K562 (cell line): ENCODE measurements around the gene MDN1. TPM values are rescaled to one million over a fixed set of nuclear protein-coding genes. Genes with fewer than 3 reads are reported as not detected.

Experiments
- ATAC-seq: fragments of 200-7000 bp; cut with Tn5 transposase; 3 replicates; pipeline ENCODE4 v1.9.1; 2020; ENCODE audit warnings: moderate library complexity
- BruUV-seq: library from RNA; stranded (reverse); fragments of 400-500 nt; replicated peaks from 2 replicates; lab custom pipeline; 2021; lab: Mats Ljungman, UMichigan
- CTCF ChIA-PET: fragments of 300-600 bp; formaldehyde crosslinking; extraction: SDS; loops from one replicate; lab custom pipeline; 2021; ENCODE audit warnings: low intra/inter-chr PET ratio; lab: Yijun Ruan, JAX
- POLR2A ChIA-PET: fragments of 300-600, 350-650 bp; sonication (Branson Sonifier 250); formaldehyde crosslinking; extraction: SDS; loops from one replicate; lab custom pipeline; 2021; ENCODE audit warnings: antibody characterized with exemption, inconsistent platforms; lab: Yijun Ruan, JAX
- DNase-seq, 4 experiments: peaks; one replicate each; pipeline versions ENCODE4 v3.0.0 to v3.0.0-alpha.2; 2011 to 2018; ENCODE audit warnings: low spot score in 3 of 4, mixed read lengths in 3 of 4; ENCODE audit errors: extremely low read depth in 1 of 4
- FAIRE-seq: peaks from 2 replicates; lab custom pipeline; 2011; peaks lifted over from hg19 to GRCh38; lab: Jason Lieb, UNC
- H2AFZ ChIP-seq: 2 replicates; pipeline ENCODE4 v1.6.0; 2011; ENCODE audit warnings: low read depth, low read length, control low read depth, inconsistent platforms
- H3K27ac ChIP-seq: fragments of 200-600 bp; 3 replicates; pipeline ENCODE4 v1.8.0; 2011; ENCODE audit warnings: low read depth, mild to moderate bottlenecking, control low read depth, inconsistent platforms, low read length, moderate library complexity, mixed read lengths; ENCODE audit errors: extremely low read depth
- H3K27me3 ChIP-seq, 2 experiments: fragments of 300-600 bp in 1 of 2; 2 replicates in 1 of 2; 3 replicates in 1 of 2; pipeline versions ENCODE4 v1.6.0 to v1.8.0; 2011; ENCODE audit warnings: inconsistent platforms in 2 of 2, low read length in 2 of 2, mild to moderate bottlenecking in 1 of 2, mixed read lengths in 1 of 2, moderate library complexity in 1 of 2; ENCODE audit not compliant: control insufficient read depth in 2 of 2, insufficient read depth in 2 of 2
- H3K36me3 ChIP-seq: fragments of 300-600 bp; 3 replicates; pipeline ENCODE4 v1.8.0; 2011; ENCODE audit warnings: mild to moderate bottlenecking, low read length, inconsistent platforms; ENCODE audit not compliant: control insufficient read depth, insufficient read depth
- H3K4me1 ChIP-seq, 2 experiments: fragments of 200-600 bp in 1 of 2; replicated peaks in 1 of 2; 2 replicates in 1 of 2; 3 replicates in 1 of 2; pipeline versions ENCODE4 v1.5.1 to v1.8.0; 2011; ENCODE audit warnings: inconsistent platforms in 2 of 2, low read length in 2 of 2, mild to moderate bottlenecking in 1 of 2, mixed read lengths in 1 of 2, moderate library complexity in 1 of 2; ENCODE audit not compliant: control insufficient read depth in 2 of 2, insufficient read depth in 2 of 2
- H3K4me2 ChIP-seq: 2 replicates; pipeline ENCODE4 v1.6.1; 2011; ENCODE audit warnings: low read length, control low read depth, inconsistent platforms, mixed read lengths; ENCODE audit not compliant: insufficient read depth
- H3K4me3 ChIP-seq: fragments of 200-600 bp; sonication (generic), shearing (Covaris generic); 2 replicates; pipeline ENCODE4 v1.5.1; 2016; ENCODE audit warnings: control low read depth, inconsistent platforms
- H3K79me2 ChIP-seq: fragments of 200-600 bp; 3 replicates; pipeline ENCODE4 v1.8.0; 2011; ENCODE audit warnings: low read length, inconsistent platforms; ENCODE audit not compliant: control insufficient read depth, insufficient read depth
- H3K9ac ChIP-seq, 2 experiments: 2 replicates each; pipeline versions ENCODE4 v1.6.0 to v1.6.1; 2011; ENCODE audit warnings: low read depth in 2 of 2, low read length in 2 of 2, control low read depth in 1 of 2, inconsistent platforms in 1 of 2, mild to moderate bottlenecking in 1 of 2, mixed read lengths in 1 of 2; ENCODE audit not compliant: insufficient read depth in 1 of 2
- H3K9me1 ChIP-seq: one replicate; pipeline ENCODE4 v1.6.0; 2011; ENCODE audit warnings: inconsistent platforms, mild to moderate bottlenecking, low read length, moderate library complexity; ENCODE audit not compliant: control insufficient read depth, insufficient read depth
- H3K9me3 ChIP-seq: replicated peaks from 2 replicates; pipeline ENCODE4 v1.5.1; 2011; ENCODE audit warnings: low read depth, low read length, inconsistent platforms; ENCODE audit not compliant: control insufficient read depth, insufficient read depth
- H4K20me1 ChIP-seq: replicated peaks from 2 replicates; pipeline ENCODE4 v1.6.1; 2011; ENCODE audit warnings: low read length, inconsistent platforms, mixed read lengths; ENCODE audit not compliant: control insufficient read depth, insufficient read depth
- BRD4 ChIP-seq: fragments of 200-600 bp; sonication (generic); IDR thresholded peaks from 2 replicates; pipeline ENCODE4 v1.6.1; 2017; ENCODE audit warnings: inconsistent platforms
- CBX2 ChIP-seq: fragments of 200-600 bp; sonication (generic); IDR thresholded peaks from one replicate; pipeline ENCODE4 v1.6.1; 2012; ENCODE audit warnings: mild to moderate bottlenecking, low read length, inconsistent platforms; ENCODE audit not compliant: insufficient read depth, poor library complexity, severe bottlenecking
- CXXC5 ChIP-seq: fragments of 250-450 bp; sonication (Bioruptor Pico); IDR thresholded peaks from 2 replicates; pipeline ENCODE4 v1.8.0; 2022; ENCODE audit warnings: inconsistent platforms, mild to moderate bottlenecking, moderate library complexity
- E2F3 ChIP-seq: fragments of 250-450 bp; sonication (Bioruptor Pico); IDR thresholded peaks from 2 replicates; pipeline ENCODE4 v1.4.0; 2020; ENCODE audit warnings: mild to moderate bottlenecking
- EP300 ChIP-seq: IDR thresholded peaks from 2 replicates; pipeline ENCODE4 v1.6.1; 2012; ENCODE audit warnings: low read length, improper control_type of control experiment
- LEF1 ChIP-seq: fragments of 450-650 bp; IDR thresholded peaks from 2 replicates; pipeline ENCODE4 v1.6.1; 2016; ENCODE audit warnings: mild to moderate bottlenecking
- MECOM ChIP-seq: fragments of 250-450 bp; sonication (Bioruptor Pico); IDR thresholded peaks from 2 replicates; pipeline ENCODE4 v1.8.0; 2022; ENCODE audit warnings: inconsistent platforms
- RB1 ChIP-seq: fragments of 450-650 bp; IDR thresholded peaks from 2 replicates; pipeline ENCODE4 v1.6.1; 2017; ENCODE audit warnings: low read depth, mild to moderate bottlenecking
- SIRT6 ChIP-seq: IDR thresholded peaks from one replicate; pipeline ENCODE4 v1.6.1; 2012; ENCODE audit warnings: low read depth, mild to moderate bottlenecking, control low read depth, inconsistent platforms, low read length, moderate library complexity
- SMC3 ChIP-seq: conservative IDR thresholded peaks from 2 replicates; pipeline ENCODE4 v1.6.1; 2011; ENCODE audit warnings: low read depth, low read length, improper control_type of control experiment; ENCODE audit not compliant: insufficient read depth
- SP2 ChIP-seq: IDR thresholded peaks from 2 replicates; pipeline ENCODE4 v1.6.1; 2011; ENCODE audit warnings: mild to moderate bottlenecking, low read depth, low read length, moderate library complexity; ENCODE audit not compliant: poor library complexity, severe bottlenecking; ENCODE audit errors: extremely low read depth
- SRSF3 ChIP-seq: fragments of 200-400 bp; formaldehyde crosslinking; IDR thresholded peaks from 2 replicates; pipeline ENCODE4 v1.6.1; 2016; ENCODE audit warnings: mild to moderate bottlenecking, low read length, moderate library complexity; ENCODE audit not compliant: insufficient read depth
- SUPT5H ChIP-seq: fragments of 450-650 bp; IDR thresholded peaks from 2 replicates; pipeline ENCODE4 v1.6.1; 2016
- ZNF263 ChIP-seq: sonication (generic); formaldehyde crosslinking; IDR thresholded peaks from 2 replicates; pipeline ENCODE4 v1.8.0; 2022; ENCODE audit warnings: mild to moderate bottlenecking, missing genetic modification reagents, borderline replicate concordance
- ZNF583 ChIP-seq: fragments of 250-450 bp; sonication (Bioruptor Pico); IDR thresholded peaks from 2 replicates; pipeline ENCODE4 v1.4.0; 2020
- in situ Hi-C: fragments of 300-500 bp; cut with MboI; formaldehyde crosslinking; loops from 4 replicates; pipeline ENCODE4 v1.15.0; 2018; ENCODE audit warnings: inconsistent platforms, mixed read lengths
- intact Hi-C: fragments of 100-400 bp; cut with micrococcal nuclease; formaldehyde crosslinking; loops from 2 replicates; pipeline ENCODE4 v1.14.2; 2022
- polyA plus RNA-seq, 8 experiments: library from polyadenylated mRNA; depleted of rRNA in 4 of 8; stranded (reverse) in 5 of 8; unstranded in 3 of 8; fragments of >200 nt; fragmentation: Nextera tagmentation in 2 of 8; fragmentation: Illumina TruSeq in 1 of 8; extraction: Ambion mirVana in 2 of 8; extraction: Trizol in 1 of 8; gene quantifications; 2 replicates each; pipeline versions ENCODE4 v1.2.1 to v1.2.3, GENCODE V29; 2011 to 2014; ENCODE audit warnings: inconsistent platforms in 1 of 8, missing spikeins in 1 of 8
- total RNA-seq, 7 experiments: library from RNA; depleted of rRNA in 6 of 7; stranded (reverse); fragments of >200 nt in 6 of 7; fragmentation: Illumina TruSeq in 2 of 7; extraction: Trizol in 2 of 7; gene quantifications; 2 replicates each; pipeline versions ENCODE4 v1.2.1 to v1.2.3, GENCODE V29; 2011 to 2021; ENCODE audit warnings: low replicate concordance in 1 of 7
- TF ChIP-seq, protein P1 (sequence below): sonication (generic); formaldehyde crosslinking; IDR thresholded peaks from 2 replicates; pipeline ENCODE4 v1.8.1; 2023; ENCODE audit warnings: missing genetic modification reagents, mild to moderate bottlenecking, borderline replicate concordance

The MDN1 gene
- total and polyA plus RNA-seq, 9 of the 15 experiments (the other 6 are each of a cell fraction or from before 2014, with no cell fraction given): 25.6 to 93.6 (median 43.0) TPM

DNA sequence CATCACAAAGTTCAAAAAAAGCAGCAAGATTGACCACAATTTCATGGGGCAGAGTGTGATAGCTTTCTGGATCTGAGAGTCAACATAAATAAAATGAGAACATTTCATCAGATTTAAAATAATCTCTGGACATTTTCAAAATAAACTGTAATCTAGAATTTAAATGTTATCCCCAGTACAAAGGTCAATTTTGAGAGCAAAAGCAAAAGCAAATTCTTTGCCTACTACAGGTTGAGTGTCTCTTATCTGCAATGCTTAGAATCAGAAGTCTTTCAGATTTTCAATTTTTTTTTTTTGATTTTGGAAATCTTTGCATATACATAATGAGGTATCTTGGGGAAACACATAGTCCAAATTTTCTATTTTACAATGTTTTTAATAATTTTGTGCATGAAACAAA, 113.5 kb downstream of the MDN1 start:
- Histone ChIP-seq H4K20me1 (no peaks in the 10 kb centered on the region), H3K79me2 (no peaks in the 10 kb centered on the region), H3K4me3 (no peak overlapping the region), H3K36me3 (peaks cover 94% of the 10 kb centered on the region), H3K4me2 (no peak overlapping the region), H3K9me3 (no peaks in the 10 kb centered on the region), H2AFZ (no peak overlapping the region), H3K9ac (no peak overlapping the region), H3K27ac (no peak overlapping the region), H3K27me3 (no peaks in the 10 kb centered on the region), H3K9me1 (no peaks in the 10 kb centered on the region), H3K4me1 (no peaks in the 10 kb centered on the region)
- TF ChIP-seq ZNF583 (no peak), CBX2 (no peak), BRD4 (no peak), E2F3 (CRISPR knock-in tag) (no peak), SMC3 (no peak), ZNF263 (CRISPR knock-in tag) (no peak), RB1 (no peak), CXXC5 (no peak), MECOM (CRISPR knock-in tag) (no peak), SUPT5H (no peak), SRSF3 (no peak), LEF1 (no peak), SP2 (no peak), EP300 (no peak), SIRT6 (no peak)
- TF ChIP-seq, protein P1, sequence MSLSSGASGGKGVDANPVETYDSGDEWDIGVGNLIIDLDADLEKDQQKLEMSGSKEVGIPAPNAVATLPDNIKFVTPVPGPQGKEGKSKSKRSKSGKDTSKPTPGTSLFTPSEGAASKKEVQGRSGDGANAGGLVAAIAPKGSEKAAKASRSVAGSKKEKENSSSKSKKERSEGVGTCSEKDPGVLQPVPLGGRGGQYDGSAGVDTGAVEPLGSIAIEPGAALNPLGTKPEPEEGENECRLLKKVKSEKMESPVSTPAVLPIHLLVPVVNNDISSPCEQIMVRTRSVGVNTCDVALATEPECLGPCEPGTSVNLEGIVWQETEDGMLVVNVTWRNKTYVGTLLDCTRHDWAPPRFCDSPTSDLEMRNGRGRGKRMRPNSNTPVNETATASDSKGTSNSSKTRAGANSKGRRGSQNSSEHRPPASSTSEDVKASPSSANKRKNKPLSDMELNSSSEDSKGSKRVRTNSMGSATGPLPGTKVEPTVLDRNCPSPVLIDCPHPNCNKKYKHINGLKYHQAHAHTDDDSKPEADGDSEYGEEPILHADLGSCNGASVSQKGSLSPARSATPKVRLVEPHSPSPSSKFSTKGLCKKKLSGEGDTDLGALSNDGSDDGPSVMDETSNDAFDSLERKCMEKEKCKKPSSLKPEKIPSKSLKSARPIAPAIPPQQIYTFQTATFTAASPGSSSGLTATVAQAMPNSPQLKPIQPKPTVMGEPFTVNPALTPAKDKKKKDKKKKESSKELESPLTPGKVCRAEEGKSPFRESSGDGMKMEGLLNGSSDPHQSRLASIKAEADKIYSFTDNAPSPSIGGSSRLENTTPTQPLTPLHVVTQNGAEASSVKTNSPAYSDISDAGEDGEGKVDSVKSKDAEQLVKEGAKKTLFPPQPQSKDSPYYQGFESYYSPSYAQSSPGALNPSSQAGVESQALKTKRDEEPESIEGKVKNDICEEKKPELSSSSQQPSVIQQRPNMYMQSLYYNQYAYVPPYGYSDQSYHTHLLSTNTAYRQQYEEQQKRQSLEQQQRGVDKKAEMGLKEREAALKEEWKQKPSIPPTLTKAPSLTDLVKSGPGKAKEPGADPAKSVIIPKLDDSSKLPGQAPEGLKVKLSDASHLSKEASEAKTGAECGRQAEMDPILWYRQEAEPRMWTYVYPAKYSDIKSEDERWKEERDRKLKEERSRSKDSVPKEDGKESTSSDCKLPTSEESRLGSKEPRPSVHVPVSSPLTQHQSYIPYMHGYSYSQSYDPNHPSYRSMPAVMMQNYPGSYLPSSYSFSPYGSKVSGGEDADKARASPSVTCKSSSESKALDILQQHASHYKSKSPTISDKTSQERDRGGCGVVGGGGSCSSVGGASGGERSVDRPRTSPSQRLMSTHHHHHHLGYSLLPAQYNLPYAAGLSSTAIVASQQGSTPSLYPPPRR (CRISPR knock-in tag): no peak
- in situ Hi-C loops (no loop called here), intact Hi-C loops (no loop called here)
- DNase-seq: no peak
- FAIRE-seq: no peak
- ATAC-seq: no peak
- ChIA-PET CTCF (no interaction called here), POLR2A (no interaction called here)
- BruUV-seq: no TSS peak
